Activated T-cell treated with anti-CD3 and anti-CD28 coated beads for 4 hours (primary cell): ENCODE data around the gene NRXN3.

Experiments used
- DNase-seq: peaks from one replicate; pipeline ENCODE4 v3.0.0-alpha.2; 2020

The NRXN3 gene

GRCh38 chr14:79576424-79576823 is 1406.3 kb downstream of the NRXN3 start:
- no peak for DNase-seq

GRCh38 chr14:79578470-79578869 is 1408.3 kb downstream of the NRXN3 start:
- DNase-seq = no peak

GRCh38 chr14:79580414-79580813 is 1410.2 kb downstream of the NRXN3 start:
- no peak for DNase-seq

DNA sequence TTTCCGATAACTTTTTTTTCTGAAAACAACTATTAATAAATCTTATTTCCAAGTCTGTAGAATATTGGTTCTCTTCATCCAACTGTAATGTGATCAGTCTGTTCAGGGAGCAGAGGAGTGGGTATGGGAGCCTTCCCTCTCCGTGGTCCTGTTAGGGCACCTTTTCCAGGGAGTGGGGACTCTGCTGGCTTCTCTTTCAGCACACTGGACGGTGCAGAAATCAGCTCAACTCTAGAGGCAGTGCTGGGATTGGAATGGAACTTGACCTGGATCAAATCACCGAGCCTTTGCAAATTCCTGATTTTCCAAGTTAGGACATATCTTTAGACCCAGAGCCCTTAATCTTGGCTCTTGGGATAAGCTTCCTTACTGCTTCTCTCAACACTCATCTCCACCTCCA is 1410.7 kb downstream of the NRXN3 start:
- DNase-seq = no peak

GRCh38 chr14:79581912-79582576 is 1411.9 kb downstream of the NRXN3 start:
- DNase-seq = no peak

DNA sequence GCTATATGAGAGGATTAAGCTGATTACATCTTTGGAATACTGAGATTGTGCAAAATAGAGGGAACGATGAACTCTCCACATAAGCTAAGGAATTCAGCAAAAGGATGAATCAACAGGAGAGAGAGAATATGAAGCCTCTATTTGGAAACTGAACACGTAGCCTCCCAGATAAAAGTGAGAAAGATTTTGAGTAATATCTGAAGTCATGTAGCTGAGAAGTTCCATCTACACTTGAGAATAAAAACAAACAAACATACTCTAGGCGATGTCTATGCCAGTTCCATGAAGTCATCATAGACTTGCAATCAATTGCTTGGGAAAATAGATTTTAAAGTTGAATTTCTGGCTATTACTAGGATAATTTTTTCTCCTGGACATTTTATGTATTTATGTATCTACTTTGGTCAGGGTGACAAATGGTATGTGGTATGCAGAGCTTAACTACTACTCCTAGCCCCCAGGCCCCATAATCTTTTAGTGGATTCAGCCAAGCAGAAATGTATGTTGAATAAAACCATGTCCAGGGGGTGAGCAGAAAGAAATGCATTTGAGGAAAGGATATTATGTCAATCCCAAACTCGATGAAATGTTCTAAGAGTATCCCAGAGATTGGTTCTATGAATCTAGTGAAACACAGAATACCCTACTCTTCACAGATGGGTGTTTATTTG is 1413.7 kb downstream of the NRXN3 start:
- DNase-seq = no peak

GRCh38 chr14:79584679-79585078 is 1414.5 kb downstream of the NRXN3 start:
- DNase-seq = no peak

DNA sequence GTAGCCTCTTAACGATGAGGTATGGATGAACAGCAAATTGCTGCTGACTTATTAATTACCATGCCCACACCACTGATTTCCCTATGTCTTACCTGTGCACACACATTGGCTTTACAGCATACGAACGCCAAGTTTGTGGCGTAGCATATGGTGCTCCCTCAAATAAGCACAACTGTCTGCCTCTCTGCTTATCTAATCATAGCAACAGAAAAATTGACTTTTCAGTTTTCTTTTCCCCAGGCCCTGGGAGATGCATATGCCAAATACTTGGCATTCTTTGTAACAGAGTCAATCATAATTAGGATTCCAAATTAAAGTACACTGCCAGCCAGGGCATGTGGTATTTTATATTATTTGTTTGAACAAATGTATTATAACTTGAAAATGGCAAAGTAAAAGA is 1415.7 kb downstream of the NRXN3 start:
- no peak for DNase-seq

GRCh38 chr14:79586416-79586815 is 1416.2 kb downstream of the NRXN3 start:
- DNase-seq = no peak

DNA sequence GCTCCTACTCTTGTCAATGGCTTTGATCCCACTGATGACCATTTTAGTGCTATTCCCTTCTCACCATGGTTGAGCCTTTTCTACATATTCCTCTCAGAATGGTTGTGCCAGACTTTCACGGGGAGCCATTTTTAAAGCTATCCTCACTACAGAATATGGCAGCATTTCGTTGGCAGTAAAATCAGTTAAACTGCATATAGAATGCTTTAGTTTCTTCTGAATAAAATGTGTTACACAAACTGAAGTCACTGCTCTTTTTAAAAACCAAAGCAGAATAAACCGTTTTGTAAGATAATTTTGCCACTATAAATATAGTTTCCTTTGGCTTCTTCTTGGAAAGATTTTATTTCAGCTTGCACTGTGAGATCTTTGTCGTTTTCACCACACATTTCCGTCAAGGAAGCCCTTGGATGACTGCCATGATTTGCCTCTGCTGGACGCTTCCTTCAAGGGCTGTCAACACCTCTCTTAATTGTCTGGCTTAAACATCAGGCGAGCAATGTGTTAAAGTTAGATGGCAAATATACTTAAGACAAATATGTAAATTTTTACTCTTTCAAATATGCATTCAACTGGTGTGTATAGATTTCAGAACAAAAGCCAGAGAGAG is 1416.9 kb downstream of the NRXN3 start:
- no peak for DNase-seq

DNA sequence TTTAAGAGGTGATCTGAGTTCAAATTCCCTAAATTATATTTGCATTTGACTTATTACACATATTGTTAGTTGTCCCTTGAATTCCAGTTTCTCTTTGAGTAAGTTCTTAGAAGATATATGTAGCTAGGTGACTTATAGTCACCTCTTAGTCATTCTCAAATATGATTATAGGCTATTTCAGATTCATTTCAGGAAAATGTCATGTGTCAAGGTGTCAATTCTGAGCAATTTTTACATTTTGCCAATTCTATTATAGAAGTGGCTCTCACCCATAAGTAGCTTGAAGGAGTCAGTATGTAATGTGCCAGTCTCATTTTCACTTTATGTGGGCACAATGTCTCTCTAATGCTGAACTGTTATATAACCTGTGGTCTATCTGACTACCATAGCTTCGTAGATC is 1417.7 kb downstream of the NRXN3 start:
- DNase-seq = no peak

GRCh38 chr14:79588398-79588797 is 1418.2 kb downstream of the NRXN3 start:
- DNase-seq = no peak

DNA sequence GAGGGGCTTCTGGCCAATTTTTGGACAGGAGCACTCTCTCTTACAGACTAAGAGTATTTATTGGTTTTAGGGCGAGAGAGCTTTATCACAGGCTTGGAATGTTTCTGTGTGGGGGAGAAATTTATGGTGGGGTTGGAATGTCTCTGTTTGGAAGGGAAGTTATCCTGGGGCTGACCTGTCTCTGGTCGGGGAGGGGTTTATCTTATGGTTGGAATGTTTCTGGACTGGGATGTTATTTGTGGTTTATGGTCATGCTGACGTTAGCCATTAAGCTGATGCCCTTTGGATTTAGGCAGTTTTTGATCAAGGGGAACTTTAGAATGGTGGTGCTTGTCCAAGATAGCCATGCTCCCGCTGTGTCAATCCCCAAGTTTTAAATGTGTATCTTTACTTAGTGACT is 1426.4 kb downstream of the NRXN3 start:
- no peak for DNase-seq

DNA sequence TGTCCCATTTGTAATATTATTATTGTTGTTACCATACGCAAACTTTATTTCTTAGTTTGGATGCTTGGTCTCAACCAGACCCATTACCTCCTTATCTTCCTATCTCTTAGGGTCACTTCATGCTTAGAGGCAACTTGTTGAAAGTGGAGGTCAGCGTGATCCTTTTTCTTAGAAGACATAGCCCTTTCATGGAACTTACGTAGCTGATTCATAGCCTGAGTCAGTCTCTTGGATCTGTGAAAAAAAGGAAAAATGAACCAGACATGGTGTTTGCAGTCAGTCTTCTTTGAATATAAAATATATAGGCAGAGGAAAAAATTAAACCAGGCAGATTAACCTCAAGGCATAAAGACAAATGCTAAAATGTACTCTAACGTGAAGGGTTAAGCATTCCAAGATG is 1427.4 kb downstream of the NRXN3 start:
- DNase-seq = no peak

DNA sequence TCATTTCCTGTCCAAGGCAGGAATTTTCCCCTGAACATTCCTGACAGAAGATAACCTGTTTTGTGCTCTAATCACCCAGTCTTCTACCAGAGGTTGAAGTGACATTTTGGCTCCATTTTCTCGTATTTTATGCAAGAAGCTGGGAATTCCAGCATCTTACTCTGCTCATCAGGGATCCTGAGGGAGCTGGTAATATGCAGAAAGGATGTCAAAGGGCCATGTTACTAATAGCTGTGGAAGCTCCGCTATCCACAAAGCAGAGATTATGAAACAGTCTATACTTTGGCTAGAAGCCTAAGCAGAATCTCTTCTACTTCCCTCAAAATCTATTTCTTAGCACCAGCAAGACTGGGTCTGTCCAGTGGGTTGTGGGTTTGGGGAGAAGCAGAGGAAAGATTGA is 1428.2 kb downstream of the NRXN3 start:
- DNase-seq = no peak

GRCh38 chr14:79599239-79599638 is 1429.1 kb downstream of the NRXN3 start:
- DNase-seq = no peak

GRCh38 chr14:79600406-79600805 is 1430.2 kb downstream of the NRXN3 start:
- no peak for DNase-seq

DNA sequence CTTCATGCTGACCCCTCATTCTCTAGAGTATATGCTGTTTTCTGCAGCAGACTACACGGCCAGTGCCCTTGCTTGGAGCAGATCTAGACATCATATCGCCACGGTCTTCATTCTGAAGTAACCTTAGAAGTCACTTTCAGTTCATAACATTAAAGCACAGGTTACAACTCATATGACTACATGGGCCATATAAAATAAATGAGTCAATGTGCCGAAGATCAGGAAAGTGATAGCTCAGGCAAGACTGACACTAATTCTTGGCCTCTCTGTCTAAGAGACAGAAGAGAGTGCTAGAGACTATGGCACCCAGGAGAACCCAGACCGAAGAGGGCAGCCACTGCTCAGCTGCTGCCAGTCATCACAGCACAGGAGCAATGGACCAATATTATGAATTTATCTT is 1431.4 kb downstream of the NRXN3 start:
- no peak for DNase-seq

DNA sequence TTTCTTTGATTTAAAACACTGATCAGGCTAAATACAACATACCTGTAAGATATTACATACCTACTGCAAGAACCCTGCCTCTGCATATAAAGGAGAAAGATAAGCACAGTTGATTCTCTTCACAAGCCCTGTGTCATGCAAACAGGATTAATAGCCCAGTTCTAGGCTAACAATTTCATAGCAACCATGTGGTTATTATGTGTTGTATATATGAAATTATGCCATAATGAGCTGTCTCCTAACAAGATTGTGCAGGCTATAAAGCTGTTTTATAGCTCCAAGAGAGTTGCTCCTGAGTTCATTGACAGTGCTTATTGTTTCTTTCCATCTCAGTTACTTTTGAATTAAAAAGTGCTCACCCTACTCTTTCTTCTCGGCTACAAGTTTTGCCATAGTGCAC is 1431.9 kb downstream of the NRXN3 start:
- DNase-seq = no peak

GRCh38 chr14:79602742-79603141 is 1432.6 kb downstream of the NRXN3 start:
- no peak for DNase-seq

DNA sequence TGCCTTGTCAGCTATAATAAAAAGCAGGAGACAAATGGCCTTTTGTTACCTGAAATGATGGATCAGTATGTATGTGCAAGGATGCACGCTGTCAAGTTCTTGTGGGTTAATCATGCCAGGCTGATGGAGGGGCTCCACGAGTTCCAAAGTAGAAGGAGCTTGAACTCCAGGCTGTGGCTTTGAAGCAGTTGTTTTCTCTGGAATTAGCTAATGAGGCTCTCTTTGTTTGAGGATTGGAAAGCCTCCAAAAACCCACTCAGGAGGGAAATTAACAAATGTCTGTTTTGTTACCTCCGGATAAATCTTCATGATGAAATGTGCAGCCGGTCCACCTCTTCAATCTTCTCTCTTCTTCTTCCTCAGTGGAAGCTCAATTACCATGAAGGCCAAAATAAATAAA is 1435.7 kb downstream of the NRXN3 start:
- DNase-seq = no peak

- DNase-seq = no peak
Observed at GRCh38 chr14:79608446-79608845, 1438.3 kb downstream of the NRXN3 start.

- DNase-seq = no peak
Observed at GRCh38 chr14:79613625-79614024, 1443.5 kb downstream of the NRXN3 start.

- DNase-seq = no peak
Observed at GRCh38 chr14:79614448-79614847, 1444.3 kb downstream of the NRXN3 start.

GRCh38 chr14:79627058-79627457 is 1456.9 kb downstream of the NRXN3 start:
- DNase-seq = no peak
